Fibroblast of pulmonary artery (primary cell): ENCODE results near the gene NFU1.
"Not testable (repeated sequence)": the region's sequence is repeated elsewhere in the genome, so short reads cannot be mapped to it uniquely, and the experiment has no call there.

ENCODE experiments used
- DNase-seq: peaks from one replicate; pipeline ENCODE4 v3.0.0-alpha.2; 2010; ENCODE audit warnings: low read depth
- H3K4me3 ChIP-seq: replicated peaks from 2 replicates; pipeline ENCODE4 v1.5.1; 2011; ENCODE audit warnings: low read depth, mild to moderate bottlenecking, control low read depth, low read length, moderate library complexity
- TF ChIP-seq, protein P1 (sequence below): IDR thresholded peaks from 2 replicates; pipeline ENCODE4 v1.5.1; 2011; ENCODE audit warnings: mild to moderate bottlenecking, control low read depth, low read length, inconsistent platforms; ENCODE audit errors: missing control alignments

The NFU1 gene

DNA sequence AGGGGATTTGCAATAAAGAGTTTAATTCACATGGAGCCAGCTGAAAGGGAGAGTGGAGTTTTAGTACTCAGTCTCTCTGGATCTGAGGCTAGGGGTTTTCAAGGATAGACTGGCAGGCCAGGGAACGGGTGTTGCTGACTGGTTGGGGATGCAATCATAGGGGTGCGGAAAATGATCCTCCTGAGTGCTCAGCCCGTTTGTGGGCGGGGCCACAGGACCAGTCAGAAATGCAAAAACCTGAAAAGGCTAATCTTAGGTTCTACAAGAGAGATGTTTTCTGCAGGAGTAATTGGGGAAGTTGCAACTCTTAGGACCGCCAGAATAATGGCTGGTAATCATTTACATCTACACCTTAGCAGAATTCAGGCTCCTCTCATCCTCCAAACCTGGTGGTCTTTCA is 2.5 kb downstream of the NFU1 start:
- no peak overlapping the region for H3K4me3 ChIP-seq
- TF ChIP-seq, protein P1, sequence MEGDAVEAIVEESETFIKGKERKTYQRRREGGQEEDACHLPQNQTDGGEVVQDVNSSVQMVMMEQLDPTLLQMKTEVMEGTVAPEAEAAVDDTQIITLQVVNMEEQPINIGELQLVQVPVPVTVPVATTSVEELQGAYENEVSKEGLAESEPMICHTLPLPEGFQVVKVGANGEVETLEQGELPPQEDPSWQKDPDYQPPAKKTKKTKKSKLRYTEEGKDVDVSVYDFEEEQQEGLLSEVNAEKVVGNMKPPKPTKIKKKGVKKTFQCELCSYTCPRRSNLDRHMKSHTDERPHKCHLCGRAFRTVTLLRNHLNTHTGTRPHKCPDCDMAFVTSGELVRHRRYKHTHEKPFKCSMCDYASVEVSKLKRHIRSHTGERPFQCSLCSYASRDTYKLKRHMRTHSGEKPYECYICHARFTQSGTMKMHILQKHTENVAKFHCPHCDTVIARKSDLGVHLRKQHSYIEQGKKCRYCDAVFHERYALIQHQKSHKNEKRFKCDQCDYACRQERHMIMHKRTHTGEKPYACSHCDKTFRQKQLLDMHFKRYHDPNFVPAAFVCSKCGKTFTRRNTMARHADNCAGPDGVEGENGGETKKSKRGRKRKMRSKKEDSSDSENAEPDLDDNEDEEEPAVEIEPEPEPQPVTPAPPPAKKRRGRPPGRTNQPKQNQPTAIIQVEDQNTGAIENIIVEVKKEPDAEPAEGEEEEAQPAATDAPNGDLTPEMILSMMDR: no peak
- DNase-seq: no peak

DNA sequence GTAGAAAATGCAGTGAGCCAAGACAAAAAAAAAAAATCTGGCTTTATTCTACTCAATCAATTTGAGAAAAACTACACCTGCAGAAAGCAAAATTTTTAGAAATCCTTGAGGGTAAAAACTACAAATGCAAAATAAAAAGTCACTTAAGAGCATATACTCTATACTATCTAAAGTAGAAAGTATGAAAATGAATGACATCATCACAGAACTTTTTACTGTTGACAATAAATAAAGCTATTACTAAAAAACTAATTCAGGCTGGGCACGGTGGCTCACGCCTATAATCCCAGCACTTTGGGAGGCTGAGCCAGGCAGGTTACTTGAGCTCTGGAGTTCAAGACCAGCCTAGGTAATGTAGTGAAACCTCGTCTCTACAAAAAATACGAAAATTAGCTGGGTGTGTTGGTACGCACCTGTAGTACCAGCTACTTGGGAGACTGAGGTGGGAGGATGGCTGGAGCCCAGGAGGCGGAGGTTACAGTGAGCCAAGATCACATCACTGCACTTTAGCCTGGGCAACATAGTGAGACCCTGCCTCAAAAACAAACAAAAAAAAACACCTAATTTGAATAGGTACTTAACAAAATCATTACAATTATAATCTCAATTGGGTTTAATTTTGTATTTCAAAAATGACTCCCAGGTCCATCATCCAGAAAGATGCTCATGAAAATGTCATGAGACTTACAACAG is 7.6 kb downstream of the NFU1 start:
- TF ChIP-seq, protein P1: no peak
- DNase-seq: no peak

DNA sequence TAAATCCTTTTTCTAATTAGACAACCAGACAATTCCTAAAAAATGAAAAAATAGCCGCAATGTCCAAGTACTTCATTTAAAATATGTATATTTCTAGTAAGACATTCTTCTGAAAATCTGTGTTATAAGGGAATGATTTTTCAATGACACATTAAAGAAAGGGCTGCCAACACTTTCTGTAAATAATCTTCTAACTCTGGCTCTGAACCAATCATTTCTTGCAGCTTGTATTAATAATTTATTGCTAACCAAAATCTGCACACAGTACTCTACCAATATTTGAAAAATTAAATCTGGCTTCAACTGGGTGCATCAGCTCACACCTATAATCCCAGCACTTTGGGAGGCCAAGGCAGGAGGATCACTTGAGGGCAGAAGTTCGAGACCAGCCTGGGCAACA is 8.3 kb downstream of the NFU1 start:
- no peak overlapping the region for H3K4me3 ChIP-seq
- DNase-seq: no peak
- TF ChIP-seq, protein P1: no peak

More for the DNA sequence above, 7.6 kb downstream of the NFU1 start:
- H3K4me3 ChIP-seq: no peak overlapping the region

DNA sequence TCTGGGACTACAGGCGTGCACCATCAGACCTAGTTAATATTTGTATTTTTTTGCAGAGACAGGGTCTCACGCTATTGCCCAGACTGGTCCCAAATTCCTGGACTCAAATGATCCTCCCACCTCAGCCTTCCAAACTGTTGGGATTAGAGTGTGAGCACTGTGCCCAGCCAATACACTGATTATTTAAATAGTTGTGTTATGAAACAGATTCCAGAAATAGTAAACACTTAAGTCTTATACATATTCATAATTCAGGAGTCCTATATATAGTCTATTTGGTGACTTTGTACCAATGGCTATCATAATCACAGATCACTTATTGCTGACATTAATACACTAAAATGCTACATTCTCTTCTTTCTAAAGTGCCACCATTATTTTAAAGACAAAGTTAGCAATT is 12.8 kb downstream of the NFU1 start:
- TF ChIP-seq, protein P1: no peak
- no peak for DNase-seq
- no peak overlapping the region for H3K4me3 ChIP-seq

DNA sequence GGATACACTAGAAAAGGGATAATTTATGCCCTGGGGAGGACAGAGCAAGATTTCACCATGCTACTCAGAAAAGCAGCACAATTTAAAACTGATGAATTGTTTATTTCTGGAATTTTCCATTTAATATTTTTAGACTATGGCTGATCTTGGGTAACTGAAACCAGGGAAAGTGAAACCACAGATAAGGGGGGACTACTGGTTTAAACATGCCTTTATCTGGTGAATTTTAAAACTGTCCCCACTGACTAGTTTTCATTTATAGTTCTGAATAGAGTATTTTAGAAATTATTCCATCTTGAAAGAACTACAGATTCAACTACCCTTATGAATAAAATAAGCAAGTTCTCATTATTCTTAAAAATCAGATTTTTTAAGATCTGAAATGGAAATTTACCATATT is 15.0 kb downstream of the NFU1 start:
- TF ChIP-seq, protein P1: no peak
- DNase-seq: no peak
- H3K4me3 ChIP-seq: no peak overlapping the region

DNA sequence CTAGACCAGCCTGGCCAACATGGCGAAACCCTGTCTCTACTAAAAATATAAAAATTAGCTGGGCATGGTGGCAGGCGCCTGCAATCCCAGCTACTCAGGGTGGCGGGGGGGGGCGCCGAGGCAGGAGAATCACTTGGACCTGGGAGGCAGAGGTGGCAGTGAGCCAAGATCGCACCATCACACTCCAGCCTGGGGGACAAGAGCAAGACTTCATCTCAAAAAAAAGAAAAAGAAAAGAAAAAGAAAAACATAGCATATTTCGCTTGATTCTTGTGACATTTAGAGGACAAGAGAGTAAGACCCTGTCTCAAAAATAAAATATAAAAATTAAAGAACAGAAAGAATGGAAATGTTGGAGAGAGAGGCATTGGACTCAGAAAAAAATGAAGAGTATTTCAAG is 18.1 kb downstream of the NFU1 start:
- not testable (repeated sequence) for H3K4me3 ChIP-seq, DNase-seq

DNA sequence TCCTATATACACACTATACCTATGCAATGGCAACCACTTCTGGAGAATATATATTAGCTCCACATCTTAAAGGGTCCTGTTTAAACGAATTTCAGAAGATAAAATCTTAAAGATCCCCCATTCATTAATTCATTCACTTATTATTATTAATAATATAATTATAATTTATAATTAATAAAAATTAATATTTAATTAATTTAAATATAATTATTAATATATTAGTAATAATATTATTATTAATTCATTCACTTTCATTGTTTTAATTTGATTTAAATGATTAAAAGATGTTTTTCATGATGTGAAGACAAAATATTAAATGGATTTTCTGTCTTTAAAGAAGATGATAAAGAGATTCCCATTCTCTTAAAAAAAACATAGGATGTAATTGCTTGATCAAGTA is 21.1 kb downstream of the NFU1 start:
- TF ChIP-seq, protein P1: no peak
- DNase-seq: no peak

More for the DNA sequence above, 21.1 kb downstream of the NFU1 start:
- no peak overlapping the region for H3K4me3 ChIP-seq
